HT-29 (cell line): ENCODE data around the gene RELL1. TPM values are rescaled to one million over a fixed set of nuclear protein-coding genes. Genes with fewer than 3 reads are reported as not detected.

Experiments used
- small RNA-seq: library from RNA; depleted of rRNA; stranded (forward); fragments of <200 nt; gene quantifications from one replicate; pipeline ENCODE3, GENCODE V24; 2014
- total RNA-seq: library from RNA; depleted of rRNA; stranded (reverse); fragments of >200 nt; shearing (Covaris generic); gene quantifications from 2 replicates; pipeline ENCODE4 v1.2.3, GENCODE V29; 2014; rRNA removed

The RELL1 gene
- total RNA-seq, 1 experiment from 2014 or later = 32.1 TPM

Small RNA genes within 50 kb of the gene (small RNA-seq; reads per million reads assigned to genes)
- not detected for gene RF00019

Other genes starting within 250 kb of the RELL1 start
- 21.3 and 21.8 TPM in 2 replicates for gene PGM2, start 140.3 kb upstream of the RELL1 start, total RNA-seq
- gene TBC1D1, start 204.7 kb upstream of the RELL1 start, total RNA-seq = 90.9 and 104 TPM in 2 replicates